NT2/D1 (cell line): ENCODE measurements around the gene MYO5A.

ENCODE experiments used
- SUZ12 ChIP-seq: IDR thresholded peaks from 2 replicates; pipeline ENCODE4 v1.6.1; 2011; ENCODE audit not compliant: insufficient read length, insufficient read depth; ENCODE audit errors: extremely low read depth
- YY1 ChIP-seq: IDR thresholded peaks from 2 replicates; pipeline ENCODE4 v1.6.1; 2011; ENCODE audit not compliant: insufficient read length, insufficient read depth
- ZNF274 ChIP-seq: IDR thresholded peaks from 2 replicates; pipeline ENCODE4 v1.6.1; 2011; ENCODE audit warnings: mild to moderate bottlenecking, low read depth, low read length

- TF ChIP-seq ZNF274 (no peak), YY1 (no peak), SUZ12 (no peak)
These were observed 83.1 kb downstream of the MYO5A start for GRCh38 chr15:52445553-52445952.
